Astrocyte of the cerebellum (primary cell): ENCODE data around the gene MTERF4.

Experiments
- DNase-seq: peaks from one replicate; pipeline ENCODE4 v3.0.0-alpha.2; 2011; ENCODE audit warnings: low read depth
- H3K4me3 ChIP-seq: 2 replicates; pipeline ENCODE4 v1.5.1; 2011; ENCODE audit warnings: mild to moderate bottlenecking, low read depth, low read length, moderate library complexity
- CTCF ChIP-seq: IDR thresholded peaks from 2 replicates; pipeline ENCODE4 v1.5.1; 2012; ENCODE audit warnings: low read length, low read depth, moderate library complexity, mild to moderate bottlenecking; ENCODE audit errors: missing control alignments
- in situ Hi-C: cut with HindIII; loops from 2 replicates; pipeline ENCODE4 v1.10.0; 2017; ENCODE audit warnings: low sequenced_read_pairs

MTERF4 gene

DNA sequence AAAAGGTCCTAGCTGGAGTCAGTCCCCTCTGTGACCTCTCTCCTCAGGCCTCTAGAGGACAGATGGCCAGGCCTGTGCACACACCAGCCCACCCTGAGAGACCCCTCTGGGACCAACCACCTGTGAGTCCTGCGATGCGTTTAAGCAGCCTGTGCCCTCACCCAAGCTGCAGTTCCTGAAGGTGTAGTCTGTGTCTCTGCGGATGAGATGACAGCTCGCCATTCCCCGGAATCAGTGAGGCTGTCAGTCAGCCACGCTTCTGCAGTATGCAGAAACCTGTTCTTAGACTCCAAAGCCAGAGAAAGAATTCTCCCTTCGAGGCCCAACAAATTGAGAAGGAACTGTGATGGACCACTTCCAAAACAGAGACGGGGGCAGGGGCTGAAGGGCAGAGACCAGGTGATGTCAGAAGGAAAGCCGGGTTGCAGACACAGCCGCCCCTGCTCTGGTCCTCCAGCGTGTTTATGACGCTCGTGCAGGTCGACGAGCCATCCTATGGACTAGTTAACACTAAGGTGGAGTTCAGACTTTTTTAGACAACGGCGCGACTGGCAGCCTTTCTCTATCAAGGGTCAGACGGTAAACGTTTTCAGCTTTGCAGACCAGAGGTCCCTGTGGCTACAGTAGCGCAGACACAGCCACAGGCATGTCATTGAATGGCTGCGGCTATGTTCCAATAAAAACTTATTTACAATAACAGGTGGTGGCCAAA lies 10.2 kb downstream of the MTERF4 start:
- in situ Hi-C loops: loop anchor here (25.0 kb wide), 1 partner anchor 155 kb away; no protein-coding TSS in a partner anchor
- TF ChIP-seq CTCF: no peak
- no peak for DNase-seq
- H3K4me3 ChIP-seq: no peak overlapping the region

DNA sequence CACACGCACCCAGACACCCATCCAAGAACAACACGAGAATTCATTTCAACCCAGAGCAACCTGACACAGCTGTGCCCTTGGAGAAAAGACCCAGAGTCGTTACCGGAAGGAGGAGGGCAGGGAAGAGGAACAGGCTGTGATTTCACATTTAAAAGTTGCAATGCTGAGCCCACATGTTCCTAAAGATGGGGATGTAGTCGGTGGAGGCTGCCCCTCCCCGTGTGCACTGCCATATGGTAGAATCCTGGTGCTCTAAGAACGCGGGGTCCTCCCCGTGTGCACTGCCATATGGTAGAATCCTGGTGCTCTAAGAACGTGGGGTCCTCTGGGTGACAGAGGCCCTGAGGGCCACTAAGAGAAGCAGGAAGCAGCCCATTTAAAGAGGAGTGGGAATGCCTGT lies 10.9 kb downstream of the MTERF4 start:
- H3K4me3 ChIP-seq: no peak overlapping the region
- no peak for TF ChIP-seq CTCF
- in situ Hi-C loops: loop anchor here (25.0 kb wide), 1 partner anchor 154 kb away; no protein-coding TSS in a partner anchor
- DNase-seq: no peak

GRCh38 chr2:241088791-241089732 lies 13.0 kb downstream of the MTERF4 start:
- DNase-seq: no peak
- no peak for TF ChIP-seq CTCF
- H3K4me3 ChIP-seq: no peak overlapping the region
- in situ Hi-C loops: loop anchor here (25.0 kb wide), 1 partner anchor 152 kb away; no protein-coding TSS in a partner anchor

- H3K4me3 ChIP-seq: no peak overlapping the region
- in situ Hi-C loops: loop anchor here (25.0 kb wide), 1 partner anchor 151 kb away; no protein-coding TSS in a partner anchor
- TF ChIP-seq CTCF: no peak
- no peak for DNase-seq
Observed at GRCh38 chr2:241088376-241088775, 13.7 kb downstream of the MTERF4 start.

DNA sequence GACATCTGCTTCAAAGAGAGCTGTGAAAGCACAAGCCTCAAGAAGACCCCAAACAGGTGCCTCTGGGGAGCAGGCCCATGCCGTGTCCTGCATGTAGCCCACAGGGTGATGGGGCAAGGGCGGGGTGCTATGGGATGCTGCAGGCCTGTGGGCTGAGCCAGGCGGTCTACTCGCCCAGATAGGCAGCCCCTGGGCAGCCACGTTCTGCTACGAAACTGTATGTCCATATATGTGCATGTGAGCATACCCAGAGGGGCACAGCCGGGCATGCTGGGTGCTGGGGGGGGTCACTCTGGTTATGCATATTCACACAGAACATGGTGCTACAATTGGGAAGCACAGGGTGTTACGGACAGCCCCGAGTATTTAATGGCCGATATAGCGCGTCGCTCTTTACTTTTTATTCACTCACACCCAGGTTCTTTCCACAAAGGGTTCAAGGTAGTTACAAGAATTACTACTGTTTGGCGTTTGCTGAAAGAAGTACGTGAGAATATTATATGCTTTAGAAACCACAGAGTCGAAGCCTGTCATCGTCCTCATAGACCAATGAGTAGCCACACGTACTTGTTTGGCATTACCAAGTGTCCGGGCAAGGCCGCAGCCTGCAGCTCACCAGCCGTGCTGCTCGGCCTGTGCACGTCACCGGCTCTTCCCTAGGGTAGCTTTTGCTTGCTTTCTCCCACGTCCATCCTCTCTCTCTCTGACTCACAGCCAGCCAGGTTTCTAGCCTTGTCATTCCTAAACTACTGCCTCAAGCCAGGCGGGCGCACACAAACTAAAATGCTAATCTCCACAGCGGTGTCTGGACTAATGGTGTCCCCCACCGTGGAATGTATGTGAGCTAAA lies 14.4 kb downstream of the MTERF4 start:
- no peak for TF ChIP-seq CTCF
- no peak for DNase-seq
- in situ Hi-C loops: loop anchor here (25.0 kb wide), 1 partner anchor 150 kb away; no protein-coding TSS in a partner anchor
- H3K4me3 ChIP-seq: no peak overlapping the region
